ENCODE measurements around the gene PNPLA1.

Gene PNPLA1

GRCh38 chr6:36349240-36349639 lies 79.4 kb downstream of the PNPLA1 start:
- no CpG with 5 or more reads among the region's 6 CpGs for WGBS (ENCODE audit: extremely low coverage, insufficient coverage, low lambda C conversion rate)
- H3K4me2 ChIP-seq (ENCODE audit: low read length) = no peak overlapping the region
- H3K4ac ChIP-seq (ENCODE audit: low read depth, low read length) = no peak overlapping the region
- no peak overlapping the region for H2BK5ac ChIP-seq (ENCODE audit: low read length)
- no peak overlapping the region for H4K5ac ChIP-seq (ENCODE audit: low read length)
- H3K36me3 ChIP-seq (ENCODE audit: control insufficient read depth, insufficient read depth, low read length) = no peaks in the 10 kb centered on the region
- no peak for DNase-seq
- no peak overlapping the region for H3K18ac ChIP-seq (ENCODE audit: low read length)
- no peak overlapping the region for H3K23ac ChIP-seq (ENCODE audit: low read length)
- H3K56ac ChIP-seq (ENCODE audit: low read length) = no peak overlapping the region
- H3K79me2 ChIP-seq (ENCODE audit: control insufficient read depth, insufficient read depth, low read length) = no peaks in the 10 kb centered on the region
- no peaks in the 10 kb centered on the region for H3K27me3 ChIP-seq (ENCODE audit: insufficient read depth, low read length, poor library complexity)
- no peaks in the 10 kb centered on the region for H3K79me1 ChIP-seq (ENCODE audit: low read length)
- H3K27ac ChIP-seq (ENCODE audit: low read depth, low read length) = no peak overlapping the region
- H2BK120ac ChIP-seq (ENCODE audit: low read depth, low read length) = no peak overlapping the region
- no peak overlapping the region for H3K9ac ChIP-seq (ENCODE audit: low read length)
- no peak overlapping the region for H2BK15ac ChIP-seq (replicated peaks; ENCODE audit: low read depth)
- H2AK5ac ChIP-seq (ENCODE audit: low read length) = no peak overlapping the region
- no peak overlapping the region for H4K8ac ChIP-seq (ENCODE audit: low read depth, low read length)
- H3K4me1 ChIP-seq (ENCODE audit: control insufficient read depth, low read depth, low read length) = no peaks in the 10 kb centered on the region
- H3K4me3 ChIP-seq (ENCODE audit: low read length) = no peak overlapping the region

- H3K4me3 ChIP-seq (ENCODE audit: low read length) = no peak overlapping the region
- no peak overlapping the region for H3K56ac ChIP-seq (ENCODE audit: low read length)
- no peak overlapping the region for H3K4me2 ChIP-seq (ENCODE audit: low read length)
- H3K18ac ChIP-seq (ENCODE audit: low read length) = no peak overlapping the region
- H3K4me1 ChIP-seq (ENCODE audit: control insufficient read depth, low read depth, low read length) = no peaks in the 10 kb centered on the region
- no peak overlapping the region for H3K9ac ChIP-seq (ENCODE audit: low read length)
- no peak overlapping the region for H2BK120ac ChIP-seq (ENCODE audit: low read depth, low read length)
- no peak overlapping the region for H2AK5ac ChIP-seq (ENCODE audit: low read length)
- no peak overlapping the region for H4K8ac ChIP-seq (ENCODE audit: low read depth, low read length)
- no peak overlapping the region for H4K5ac ChIP-seq (ENCODE audit: low read length)
- no peaks in the 10 kb centered on the region for H3K79me1 ChIP-seq (ENCODE audit: low read length)
- no peak overlapping the region for H2BK15ac ChIP-seq (replicated peaks; ENCODE audit: low read depth)
- no peaks in the 10 kb centered on the region for H3K27me3 ChIP-seq (ENCODE audit: insufficient read depth, low read length, poor library complexity)
- H3K36me3 ChIP-seq (ENCODE audit: control insufficient read depth, insufficient read depth, low read length) = no peaks in the 10 kb centered on the region
- no peak overlapping the region for H3K4ac ChIP-seq (ENCODE audit: low read depth, low read length)
- H3K79me2 ChIP-seq (ENCODE audit: control insufficient read depth, insufficient read depth, low read length) = no peaks in the 10 kb centered on the region
- no CpG with 5 or more reads among the region's 4 CpGs for WGBS (ENCODE audit: extremely low coverage, insufficient coverage, low lambda C conversion rate)
- no peak for DNase-seq
- H3K27ac ChIP-seq (ENCODE audit: low read depth, low read length) = no peak overlapping the region
- no peak overlapping the region for H2BK5ac ChIP-seq (ENCODE audit: low read length)
- no peak overlapping the region for H3K23ac ChIP-seq (ENCODE audit: low read length)
These were observed 80.2 kb downstream of the PNPLA1 start for GRCh38 chr6:36350082-36350481.

GRCh38 chr6:36350681-36351571 lies 81.1 kb downstream of the PNPLA1 start:
- H3K18ac ChIP-seq (ENCODE audit: low read length) = no peak overlapping the region
- H3K79me1 ChIP-seq (ENCODE audit: low read length) = no peaks in the 10 kb centered on the region
- H2BK120ac ChIP-seq (ENCODE audit: low read depth, low read length) = no peak overlapping the region
- no peak overlapping the region for H3K56ac ChIP-seq (ENCODE audit: low read length)
- no peak overlapping the region for H4K8ac ChIP-seq (ENCODE audit: low read depth, low read length)
- no peak overlapping the region for H2BK5ac ChIP-seq (ENCODE audit: low read length)
- H3K4me3 ChIP-seq (ENCODE audit: low read length) = no peak overlapping the region
- H3K27ac ChIP-seq (ENCODE audit: low read depth, low read length) = no peak overlapping the region
- no peaks in the 10 kb centered on the region for H3K36me3 ChIP-seq (ENCODE audit: control insufficient read depth, insufficient read depth, low read length)
- H3K4me1 ChIP-seq (ENCODE audit: control insufficient read depth, low read depth, low read length) = no peaks in the 10 kb centered on the region
- no peak overlapping the region for H3K4ac ChIP-seq (ENCODE audit: low read depth, low read length)
- no peak overlapping the region for H4K5ac ChIP-seq (ENCODE audit: low read length)
- no peaks in the 10 kb centered on the region for H3K79me2 ChIP-seq (ENCODE audit: control insufficient read depth, insufficient read depth, low read length)
- H2BK15ac ChIP-seq (replicated peaks; ENCODE audit: low read depth) = no peak overlapping the region
- H3K9ac ChIP-seq (ENCODE audit: low read length) = no peak overlapping the region
- no peak overlapping the region for H3K23ac ChIP-seq (ENCODE audit: low read length)
- DNase-seq = peak; percentile 29
- WGBS (ENCODE audit: extremely low coverage, insufficient coverage, low lambda C conversion rate) = no CpG with 5 or more reads among the region's 15 CpGs
- no peak overlapping the region for H3K4me2 ChIP-seq (ENCODE audit: low read length)
- H3K27me3 ChIP-seq (ENCODE audit: insufficient read depth, low read length, poor library complexity) = no peaks in the 10 kb centered on the region
- no peak overlapping the region for H2AK5ac ChIP-seq (ENCODE audit: low read length)

- no peaks in the 10 kb centered on the region for H3K4me1 ChIP-seq (ENCODE audit: control insufficient read depth, low read depth, low read length)
- H3K18ac ChIP-seq (ENCODE audit: low read length) = no peak overlapping the region
- no CpG with 5 or more reads among the region's 8 CpGs for WGBS (ENCODE audit: extremely low coverage, insufficient coverage, low lambda C conversion rate)
- no peak overlapping the region for H3K27ac ChIP-seq (ENCODE audit: low read depth, low read length)
- no peak overlapping the region for H3K4ac ChIP-seq (ENCODE audit: low read depth, low read length)
- H3K4me2 ChIP-seq (ENCODE audit: low read length) = no peak overlapping the region
- no peak overlapping the region for H2BK120ac ChIP-seq (ENCODE audit: low read depth, low read length)
- H3K27me3 ChIP-seq (ENCODE audit: insufficient read depth, low read length, poor library complexity) = no peaks in the 10 kb centered on the region
- no peaks in the 10 kb centered on the region for H3K79me2 ChIP-seq (ENCODE audit: control insufficient read depth, insufficient read depth, low read length)
- H4K5ac ChIP-seq (ENCODE audit: low read length) = no peak overlapping the region
- no peak overlapping the region for H3K56ac ChIP-seq (ENCODE audit: low read length)
- no peak overlapping the region for H2AK5ac ChIP-seq (ENCODE audit: low read length)
- no peak overlapping the region for H4K8ac ChIP-seq (ENCODE audit: low read depth, low read length)
- H3K23ac ChIP-seq (ENCODE audit: low read length) = no peak overlapping the region
- no peak overlapping the region for H3K9ac ChIP-seq (ENCODE audit: low read length)
- H2BK15ac ChIP-seq (replicated peaks; ENCODE audit: low read depth) = no peak overlapping the region
- H3K4me3 ChIP-seq (ENCODE audit: low read length) = no peak overlapping the region
- no peaks in the 10 kb centered on the region for H3K79me1 ChIP-seq (ENCODE audit: low read length)
- DNase-seq = no peak
- H3K36me3 ChIP-seq (ENCODE audit: control insufficient read depth, insufficient read depth, low read length) = no peaks in the 10 kb centered on the region
- H2BK5ac ChIP-seq (ENCODE audit: low read length) = no peak overlapping the region
These were observed 82.8 kb downstream of the PNPLA1 start for GRCh38 chr6:36352477-36353157.

GRCh38 chr6:36353411-36353915 lies 83.6 kb downstream of the PNPLA1 start:
- Histone ChIP-seq H3K79me2 (ENCODE audit: control insufficient read depth, insufficient read depth, low read length) (no peaks in the 10 kb centered on the region), H2BK5ac (ENCODE audit: low read length) (no peak overlapping the region), H4K8ac (ENCODE audit: low read depth, low read length) (no peak overlapping the region), H3K36me3 (ENCODE audit: control insufficient read depth, insufficient read depth, low read length) (no peaks in the 10 kb centered on the region), H3K4me3 (ENCODE audit: low read length) (no peak overlapping the region), H3K4me2 (ENCODE audit: low read length) (no peak overlapping the region), H2BK120ac (ENCODE audit: low read depth, low read length) (no peak overlapping the region), H3K56ac (ENCODE audit: low read length) (no peak overlapping the region), H4K5ac (ENCODE audit: low read length) (no peak overlapping the region), H2BK15ac (replicated peaks; ENCODE audit: low read depth) (no peak overlapping the region), H3K27me3 (ENCODE audit: insufficient read depth, low read length, poor library complexity) (no peaks in the 10 kb centered on the region), H3K27ac (ENCODE audit: low read depth, low read length) (no peak overlapping the region), H3K9ac (ENCODE audit: low read length) (no peak overlapping the region), H3K18ac (ENCODE audit: low read length) (no peak overlapping the region), H3K79me1 (ENCODE audit: low read length) (no peaks in the 10 kb centered on the region), H3K23ac (ENCODE audit: low read length) (no peak overlapping the region), H2AK5ac (ENCODE audit: low read length) (no peak overlapping the region), H3K4ac (ENCODE audit: low read depth, low read length) (no peak overlapping the region), H3K4me1 (ENCODE audit: control insufficient read depth, low read depth, low read length) (no peaks in the 10 kb centered on the region)
- no peak for DNase-seq
- no CpG with 5 or more reads among the region's 4 CpGs for WGBS (ENCODE audit: extremely low coverage, insufficient coverage, low lambda C conversion rate)

All from mesendoderm (in vitro differentiated cells).